ENCODE measurements around the gene TAGLN3.

DNA sequence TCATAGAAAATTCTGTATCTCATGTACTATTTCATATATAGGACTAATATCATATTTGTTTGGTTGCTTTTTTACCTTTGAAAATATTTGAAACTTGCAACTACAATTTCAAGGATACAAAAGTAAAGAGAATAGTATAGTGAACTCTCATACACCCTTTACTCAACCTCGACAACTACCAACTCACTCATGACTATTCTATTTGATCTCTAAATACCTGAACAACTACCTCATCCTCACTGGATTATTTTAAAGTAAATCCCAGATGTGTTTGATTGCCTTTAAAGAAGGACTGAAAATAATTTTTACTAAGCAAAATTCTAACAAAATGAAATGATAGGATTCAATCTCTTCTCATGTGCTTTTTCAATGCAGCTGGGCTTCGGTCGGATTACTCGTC lies 47.9 kb downstream of the TAGLN3 start:
- TF ChIP-seq POLR2A (IDR thresholded peaks at IDR 0.05; ENCODE audit: low read depth, low read length) (no peak), TAF1 (IDR thresholded peaks at IDR 0.05; ENCODE audit: low read depth, low read length) (no peak), POU2F2 (IDR thresholded peaks at IDR 0.05; ENCODE audit: low read depth, low read length) (no peak), POLR2AphosphoS5 (IDR thresholded peaks at IDR 0.05; ENCODE audit: low read depth, low read length) (no peak), SPI1 (IDR thresholded peaks at IDR 0.05; ENCODE audit: low read depth, low read length) (no peak), PAX5 (IDR thresholded peaks at IDR 0.05; ENCODE audit: insufficient read depth, low read length, severe bottlenecking) (no peak)
